IMR-90 (cell line): ENCODE data around the gene SCAF1.

Experiments used
- CEBPB ChIP-seq: IDR thresholded peaks from 2 replicates; pipeline ENCODE4 v1.6.1; 2012; ENCODE audit warnings: low read depth, low read length, improper control_type of control experiment
- CTCF ChIP-seq: conservative IDR thresholded peaks from 2 replicates; pipeline ENCODE4 v1.5.1; 2012; ENCODE audit warnings: mild to moderate bottlenecking, low read depth, low read length, improper control_type of control experiment
- FOS ChIP-seq: fragments of 150-350 bp; IDR thresholded peaks from 2 replicates; pipeline ENCODE4 v1.6.1; 2016; ENCODE audit warnings: low read depth, low read length
- MAFK ChIP-seq: IDR thresholded peaks from 2 replicates; pipeline ENCODE4 v1.6.1; 2012; ENCODE audit warnings: low read depth, low read length, improper control_type of control experiment
- MAZ ChIP-seq: IDR thresholded peaks from 2 replicates; pipeline ENCODE4 v1.6.1; 2012; ENCODE audit warnings: low read depth, mild to moderate bottlenecking, low read length, improper control_type of control experiment, moderate library complexity, borderline replicate concordance
- POLR2A ChIP-seq: IDR thresholded peaks from 2 replicates; pipeline ENCODE4 v1.6.1; 2012; ENCODE audit warnings: mild to moderate bottlenecking, low read depth, low read length
- RAD21 ChIP-seq: IDR thresholded peaks from 2 replicates; pipeline ENCODE4 v1.6.1; 2012; ENCODE audit warnings: low read length, improper control_type of control experiment
- RCOR1 ChIP-seq: IDR thresholded peaks from 2 replicates; pipeline ENCODE4 v1.6.1; 2012; ENCODE audit warnings: mild to moderate bottlenecking, low read length, improper control_type of control experiment; ENCODE audit not compliant: insufficient replicate concordance
- SMC3 ChIP-seq: fragments of 150-350 bp; IDR thresholded peaks from 2 replicates; pipeline ENCODE4 v1.6.1; 2016; ENCODE audit warnings: low read depth, mild to moderate bottlenecking, antibody characterized with exemption, low read length, moderate library complexity
- TF ChIP-seq, protein P1 (sequence below): fragments of 150-350 bp; IDR thresholded peaks from 2 replicates; pipeline ENCODE4 v1.6.1; 2016; ENCODE audit warnings: low read depth, mild to moderate bottlenecking, low read length, moderate library complexity, borderline replicate concordance
- TF ChIP-seq, protein P2 (sequence below): fragments of 150-350 bp; IDR thresholded peaks from 2 replicates; pipeline ENCODE4 v1.6.1; 2017; ENCODE audit warnings: mild to moderate bottlenecking, antibody characterized with exemption, low read length, low read depth

GRCh38 chr19:49680421-49681351 is 38.7 kb downstream of the SCAF1 start:
- TF ChIP-seq CTCF (peak; percentile 98), FOS (no peak), SMC3 (peak; percentile 63), MAZ (no peak; the same call in 1 of the 2 replicates), RAD21 (peak; percentile 81), RCOR1 (no peak), POLR2A (no peak), CEBPB (no peak), MAFK (no peak)
- TF ChIP-seq, protein P1, sequence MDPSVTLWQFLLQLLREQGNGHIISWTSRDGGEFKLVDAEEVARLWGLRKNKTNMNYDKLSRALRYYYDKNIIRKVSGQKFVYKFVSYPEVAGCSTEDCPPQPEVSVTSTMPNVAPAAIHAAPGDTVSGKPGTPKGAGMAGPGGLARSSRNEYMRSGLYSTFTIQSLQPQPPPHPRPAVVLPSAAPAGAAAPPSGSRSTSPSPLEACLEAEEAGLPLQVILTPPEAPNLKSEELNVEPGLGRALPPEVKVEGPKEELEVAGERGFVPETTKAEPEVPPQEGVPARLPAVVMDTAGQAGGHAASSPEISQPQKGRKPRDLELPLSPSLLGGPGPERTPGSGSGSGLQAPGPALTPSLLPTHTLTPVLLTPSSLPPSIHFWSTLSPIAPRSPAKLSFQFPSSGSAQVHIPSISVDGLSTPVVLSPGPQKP: no peak
- TF ChIP-seq, protein P2, sequence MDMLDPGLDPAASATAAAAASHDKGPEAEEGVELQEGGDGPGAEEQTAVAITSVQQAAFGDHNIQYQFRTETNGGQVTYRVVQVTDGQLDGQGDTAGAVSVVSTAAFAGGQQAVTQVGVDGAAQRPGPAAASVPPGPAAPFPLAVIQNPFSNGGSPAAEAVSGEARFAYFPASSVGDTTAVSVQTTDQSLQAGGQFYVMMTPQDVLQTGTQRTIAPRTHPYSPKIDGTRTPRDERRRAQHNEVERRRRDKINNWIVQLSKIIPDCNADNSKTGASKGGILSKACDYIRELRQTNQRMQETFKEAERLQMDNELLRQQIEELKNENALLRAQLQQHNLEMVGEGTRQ: no peak
